GM12874 (cell line): ENCODE measurements around the gene ZNF627.
A peak's percentile ranks its signal among the peaks of the same experiment; 100 is the strongest.

Experiments used
- TF ChIP-seq, protein P1 (sequence below): IDR thresholded peaks from 2 replicates; pipeline ENCODE4 v1.5.1; 2011; ENCODE audit warnings: low read depth, mild to moderate bottlenecking, control low read depth, low read length, moderate library complexity; ENCODE audit not compliant: insufficient read depth

Gene ZNF627

GRCh38 chr19:11574689-11575088 is 22.6 kb upstream of the ZNF627 start:
- TF ChIP-seq, protein P1, sequence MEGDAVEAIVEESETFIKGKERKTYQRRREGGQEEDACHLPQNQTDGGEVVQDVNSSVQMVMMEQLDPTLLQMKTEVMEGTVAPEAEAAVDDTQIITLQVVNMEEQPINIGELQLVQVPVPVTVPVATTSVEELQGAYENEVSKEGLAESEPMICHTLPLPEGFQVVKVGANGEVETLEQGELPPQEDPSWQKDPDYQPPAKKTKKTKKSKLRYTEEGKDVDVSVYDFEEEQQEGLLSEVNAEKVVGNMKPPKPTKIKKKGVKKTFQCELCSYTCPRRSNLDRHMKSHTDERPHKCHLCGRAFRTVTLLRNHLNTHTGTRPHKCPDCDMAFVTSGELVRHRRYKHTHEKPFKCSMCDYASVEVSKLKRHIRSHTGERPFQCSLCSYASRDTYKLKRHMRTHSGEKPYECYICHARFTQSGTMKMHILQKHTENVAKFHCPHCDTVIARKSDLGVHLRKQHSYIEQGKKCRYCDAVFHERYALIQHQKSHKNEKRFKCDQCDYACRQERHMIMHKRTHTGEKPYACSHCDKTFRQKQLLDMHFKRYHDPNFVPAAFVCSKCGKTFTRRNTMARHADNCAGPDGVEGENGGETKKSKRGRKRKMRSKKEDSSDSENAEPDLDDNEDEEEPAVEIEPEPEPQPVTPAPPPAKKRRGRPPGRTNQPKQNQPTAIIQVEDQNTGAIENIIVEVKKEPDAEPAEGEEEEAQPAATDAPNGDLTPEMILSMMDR: 0 out of 2 replicates have a peak, but pooled peaks have one; percentile 5

DNA sequence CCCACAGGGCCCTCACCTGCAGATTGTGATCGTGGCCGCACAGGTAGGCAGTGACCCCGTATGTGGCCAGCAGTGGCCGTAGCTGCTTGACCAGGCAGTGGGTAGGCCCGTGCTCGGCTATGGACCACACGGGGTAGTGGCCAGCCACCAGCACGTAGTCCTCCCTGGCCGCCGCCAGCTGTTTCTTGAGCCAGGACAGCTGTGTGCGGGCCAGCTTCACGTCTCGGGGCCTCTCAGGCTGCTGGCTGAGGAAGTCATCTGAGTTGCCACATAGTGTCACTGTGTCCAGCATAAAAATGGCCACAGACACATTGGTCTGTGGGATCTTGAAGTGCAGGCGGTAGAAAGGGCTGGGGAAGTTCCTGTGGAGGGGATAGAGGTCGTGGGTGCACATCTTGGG is 21.1 kb upstream of the ZNF627 start:
- TF ChIP-seq, protein P1: no peak

- TF ChIP-seq, protein P1: no peak
Measured at GRCh38 chr19:11577451-11578257, 19.6 kb upstream of the ZNF627 start, which contains the start of gene ACP5. Gene ACP5 (minus strand): TSS chr19:11577645. CDS start chr19:11577317, 328 bp downstream.

- TF ChIP-seq, protein P1: no peak
Measured at GRCh38 chr19:11578258-11579142, 18.8 kb upstream of the ZNF627 start.

DNA sequence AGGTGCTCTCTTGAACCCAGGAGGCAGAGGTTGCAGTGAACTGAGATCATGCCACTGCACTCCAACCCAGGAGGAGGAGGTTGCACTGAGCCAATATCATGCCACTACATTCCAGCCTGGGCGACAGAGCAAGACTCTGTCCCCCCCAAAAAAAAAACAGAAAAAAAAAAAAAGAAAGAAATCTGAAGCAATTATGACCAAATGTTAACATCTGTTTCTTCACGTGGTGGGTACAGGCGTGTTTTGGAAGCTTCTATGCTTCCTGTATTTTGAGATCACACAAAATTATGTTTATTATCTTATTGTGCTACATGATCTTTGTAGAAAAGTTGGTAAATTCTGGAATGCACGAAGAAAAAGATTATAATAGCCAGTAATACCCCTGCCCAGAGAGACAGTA is 17.2 kb upstream of the ZNF627 start:
- TF ChIP-seq, protein P1: no peak

DNA sequence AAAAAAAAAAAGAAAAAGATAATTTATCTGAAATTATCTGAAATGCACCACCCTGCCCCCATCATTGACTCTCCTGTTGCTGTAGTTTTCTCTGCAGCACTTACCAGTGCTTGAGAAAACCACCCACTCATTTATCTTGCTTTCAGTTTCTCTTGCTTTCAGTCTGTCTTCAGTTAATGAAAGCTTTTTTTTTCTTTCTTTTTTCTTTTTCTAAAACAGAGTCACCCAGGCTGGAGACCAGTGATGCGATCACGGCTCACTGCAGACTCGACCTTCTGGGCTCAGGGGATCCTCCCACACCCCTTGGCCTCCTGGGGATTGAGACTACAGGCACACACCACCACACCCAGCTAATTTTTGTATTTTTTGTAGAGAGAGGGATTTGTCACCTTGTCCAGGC is 15.5 kb upstream of the ZNF627 start:
- TF ChIP-seq, protein P1: no peak

DNA sequence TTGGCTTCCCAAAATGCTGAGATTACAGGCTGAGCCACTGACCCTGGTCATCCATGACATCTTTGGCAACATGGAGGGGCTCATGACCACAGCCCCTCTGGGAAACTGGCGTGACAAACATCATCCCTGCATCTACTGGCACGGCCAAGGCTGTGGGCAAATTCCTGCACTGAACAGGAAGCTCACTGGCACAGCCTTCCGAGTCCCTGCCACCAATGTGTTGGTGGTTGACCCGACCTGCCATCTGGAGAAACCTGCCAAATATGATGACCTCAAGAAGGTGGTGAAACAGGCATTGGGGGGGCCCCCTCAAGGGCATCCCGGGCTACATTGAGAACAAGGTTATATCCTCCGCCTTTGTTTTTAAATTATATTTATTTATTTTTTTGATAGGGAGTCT is 11.0 kb upstream of the ZNF627 start:
- TF ChIP-seq, protein P1: no peak
